Activated T-cell treated with anti-CD3 and anti-CD28 coated beads, Interleukin-2, amount 50 U/mL, for 72 hours (primary cell): ENCODE data around the gene UBXN1. TPM values are rescaled to one million over a fixed set of nuclear protein-coding genes. Genes with fewer than 3 reads are reported as not detected.
"Not testable (repeated sequence)": the region's sequence is repeated elsewhere in the genome, so short reads cannot be mapped to it uniquely, and the experiment has no call there.

Experiments
- ATAC-seq, 2 donors: fragments of 150-1000 bp; cut with Tn5 transposase; replicated peaks in 1 of 2; 2 replicates each; pipeline ENCODE4 v1.10.0; 2021; ENCODE audit warnings: moderate library complexity in 2 of 2, mild to moderate bottlenecking in 1 of 2
- DNase-seq, 2 donors: peaks; one replicate each; pipeline ENCODE4 v3.0.0; 2021 to 2022; ENCODE audit warnings: mixed read lengths in 1 of 2
- H3K27ac Mint-ChIP-seq: one replicate; pipeline ENCODE4 v1.8.0; 2022; ENCODE audit warnings: mild to moderate bottlenecking, moderate library complexity, mixed read lengths
- H3K27me3 Mint-ChIP-seq: one replicate; pipeline ENCODE4 v1.8.0; 2022; ENCODE audit warnings: low read depth, mixed read lengths
- H3K36me3 Mint-ChIP-seq, 2 donors: one replicate each; pipeline ENCODE4 v1.8.0; 2022; ENCODE audit warnings: mixed read lengths in 2 of 2, mild to moderate bottlenecking in 1 of 2; ENCODE audit not compliant: insufficient read depth in 2 of 2
- H3K4me1 Mint-ChIP-seq: one replicate; pipeline ENCODE4 v1.8.0; 2022; ENCODE audit warnings: low read depth, mixed read lengths
- H3K4me3 Mint-ChIP-seq, 2 donors: one replicate each; pipeline ENCODE4 v1.8.0; 2022; ENCODE audit warnings: mild to moderate bottlenecking in 2 of 2, mixed read lengths in 2 of 2, moderate library complexity in 2 of 2
- H3K9me3 Mint-ChIP-seq, 2 donors: one replicate each; pipeline ENCODE4 v1.8.0; 2022; ENCODE audit warnings: mixed read lengths in 2 of 2
- total RNA-seq, 2 donors: library from RNA; stranded (reverse); gene quantifications; one replicate each; pipeline ENCODE4 v1.2.3, GENCODE V29; 2022

Gene UBXN1
- total RNA-seq, 2 donors from 2014 or later: 154 to 163 TPM

DNA sequence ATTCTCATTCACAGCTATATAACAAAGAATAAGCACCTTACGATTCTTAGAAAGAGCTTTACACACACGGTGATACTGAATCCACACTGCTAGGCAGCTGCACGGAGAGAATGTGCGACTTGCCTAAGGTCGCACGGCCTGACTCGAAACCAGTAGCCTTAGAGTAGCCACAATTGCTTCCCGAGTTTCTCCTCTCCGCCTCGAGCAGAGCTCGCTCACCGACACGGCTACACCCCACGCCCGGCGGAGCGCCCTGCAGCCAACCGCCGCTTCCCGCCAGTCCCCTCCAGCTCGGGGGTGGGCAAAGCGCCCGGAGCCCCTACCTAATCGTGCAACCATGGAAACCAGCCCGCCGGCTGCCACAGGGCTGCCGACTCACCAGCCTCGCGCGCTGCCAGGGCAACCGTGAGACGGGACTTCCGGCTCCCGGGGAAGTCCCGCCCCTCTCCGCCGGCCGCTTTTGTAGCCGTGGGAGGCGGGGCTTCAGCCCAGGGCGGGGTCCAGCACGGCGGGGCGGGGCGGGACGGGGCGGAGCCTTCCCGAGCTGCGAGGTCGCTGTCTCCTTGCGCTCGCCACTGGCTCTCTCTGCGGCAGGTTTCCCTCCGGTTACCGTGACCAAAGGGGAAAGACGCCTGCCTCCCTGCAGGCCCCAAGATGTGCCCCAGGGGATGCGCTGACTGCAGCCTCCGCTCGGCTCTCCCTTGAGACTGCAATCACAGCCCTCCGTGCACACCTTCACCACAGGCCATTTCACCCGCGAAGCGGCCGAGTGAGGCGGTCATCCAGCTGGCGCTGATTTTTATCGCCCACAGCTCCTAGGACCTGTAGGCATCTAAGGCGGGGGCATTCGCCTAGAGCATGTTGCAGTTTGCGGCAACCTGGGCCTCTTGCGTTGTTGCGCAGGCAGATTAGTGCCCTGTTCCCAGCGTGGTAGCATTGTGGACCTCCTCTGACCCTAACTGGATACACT is 27.3 kb upstream of the UBXN1 start:
- DNase-seq (peak; percentile 93 to 95), ATAC-seq (peak; percentile 78 to 79)
- Mint-ChIP-seq H3K36me3 (peaks cover 1 to 11% of the 10 kb centered on the region in 2 donors), H3K4me3 (peak overlapping the region; percentile 96), H3K9me3 (no peaks in the 10 kb centered on the region), H3K27me3 (no peaks in the 10 kb centered on the region), H3K4me1 (peaks cover 51% of the 10 kb centered on the region), H3K27ac (no peak overlapping the region)

- Mint-ChIP-seq H3K27me3 (no peaks in the 10 kb centered on the region), H3K36me3 (peaks cover 1 to 10% of the 10 kb centered on the region in 2 donors), H3K4me3 (peak overlapping the region; percentile 96), H3K4me1 (peaks cover 48% of the 10 kb centered on the region), H3K27ac (no peak overlapping the region), H3K9me3 (no peaks in the 10 kb centered on the region)
- DNase-seq (no peak), ATAC-seq (no peak)
Observed at GRCh38 chr11:62705413-62705812, 26.5 kb upstream of the UBXN1 start.

- not testable (repeated sequence) for H3K36me3 Mint-ChIP-seq, DNase-seq, H3K27me3 Mint-ChIP-seq, H3K27ac Mint-ChIP-seq, ATAC-seq, H3K4me3 Mint-ChIP-seq, H3K9me3 Mint-ChIP-seq
- peaks cover 37% of the 10 kb centered on the region for H3K4me1 Mint-ChIP-seq
Observed at GRCh38 chr11:62703921-62704320, 25.0 kb upstream of the UBXN1 start.

DNA sequence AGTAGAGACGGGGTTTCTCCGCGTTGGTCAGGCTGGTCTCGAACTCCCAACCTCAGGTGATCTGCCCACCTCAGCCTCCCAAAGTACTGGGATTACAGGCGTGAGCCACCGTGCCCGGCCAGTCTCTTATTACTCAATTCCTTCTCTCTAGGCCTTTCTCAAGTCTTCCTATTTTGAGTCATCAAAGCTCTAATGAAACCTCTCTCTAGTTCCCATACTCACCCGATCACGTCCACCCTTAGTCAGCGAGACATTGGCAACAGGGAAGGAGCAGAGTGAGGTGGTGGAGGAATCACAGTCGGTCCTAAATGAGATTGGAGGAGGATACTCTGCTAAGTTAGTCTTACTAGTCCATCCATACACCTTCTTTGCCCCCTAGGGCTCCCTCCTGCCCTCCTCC is 23.4 kb upstream of the UBXN1 start:
- Mint-ChIP-seq H3K27me3 (no peaks in the 10 kb centered on the region), H3K36me3 (peaks cover 1 to 13% of the 10 kb centered on the region in 2 donors), H3K4me3 (no peak overlapping the region), H3K9me3 (no peaks in the 10 kb centered on the region), H3K27ac (peak overlapping the region; percentile 69), H3K4me1 (peaks cover 21% of the 10 kb centered on the region)
- peak in 1 of 2 donors; percentile 22 for ATAC-seq
- no peak for DNase-seq

GRCh38 chr11:62694455-62695167 is 15.7 kb upstream of the UBXN1 start:
- Mint-ChIP-seq H3K36me3 (peaks cover 0 to 6% of the 10 kb centered on the region in 2 donors), H3K27ac (no peak overlapping the region), H3K27me3 (no peaks in the 10 kb centered on the region), H3K9me3 (no peaks in the 10 kb centered on the region), H3K4me1 (peaks cover 8% of the 10 kb centered on the region), H3K4me3 (no peak overlapping the region)
- DNase-seq (peak; percentile 79 to 81), ATAC-seq (peak; percentile 85 to 91)

DNA sequence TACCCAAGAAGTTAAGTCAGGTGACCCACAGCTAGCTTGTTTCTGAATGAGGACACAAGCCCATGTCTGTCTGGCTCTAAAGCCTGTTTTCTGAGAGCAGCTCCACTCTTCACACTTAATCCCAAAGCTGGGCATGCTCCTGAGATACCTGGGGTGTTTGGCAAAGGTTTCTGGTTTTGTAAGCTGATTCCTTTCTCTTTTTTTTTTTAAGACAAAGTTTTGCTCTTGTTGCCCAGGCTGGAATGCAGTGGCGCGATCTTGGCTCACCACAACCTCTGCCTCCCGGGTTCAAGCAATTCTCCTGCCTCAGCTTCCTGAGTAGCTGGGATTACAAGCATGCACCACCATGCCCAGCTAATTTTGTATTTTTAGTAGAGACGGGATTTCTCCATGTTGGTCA is 14.8 kb upstream of the UBXN1 start:
- H3K27me3 Mint-ChIP-seq, H3K36me3 Mint-ChIP-seq, DNase-seq, ATAC-seq, H3K4me1 Mint-ChIP-seq, H3K4me3 Mint-ChIP-seq, H3K9me3 Mint-ChIP-seq, H3K27ac Mint-ChIP-seq: not testable (repeated sequence)

DNA sequence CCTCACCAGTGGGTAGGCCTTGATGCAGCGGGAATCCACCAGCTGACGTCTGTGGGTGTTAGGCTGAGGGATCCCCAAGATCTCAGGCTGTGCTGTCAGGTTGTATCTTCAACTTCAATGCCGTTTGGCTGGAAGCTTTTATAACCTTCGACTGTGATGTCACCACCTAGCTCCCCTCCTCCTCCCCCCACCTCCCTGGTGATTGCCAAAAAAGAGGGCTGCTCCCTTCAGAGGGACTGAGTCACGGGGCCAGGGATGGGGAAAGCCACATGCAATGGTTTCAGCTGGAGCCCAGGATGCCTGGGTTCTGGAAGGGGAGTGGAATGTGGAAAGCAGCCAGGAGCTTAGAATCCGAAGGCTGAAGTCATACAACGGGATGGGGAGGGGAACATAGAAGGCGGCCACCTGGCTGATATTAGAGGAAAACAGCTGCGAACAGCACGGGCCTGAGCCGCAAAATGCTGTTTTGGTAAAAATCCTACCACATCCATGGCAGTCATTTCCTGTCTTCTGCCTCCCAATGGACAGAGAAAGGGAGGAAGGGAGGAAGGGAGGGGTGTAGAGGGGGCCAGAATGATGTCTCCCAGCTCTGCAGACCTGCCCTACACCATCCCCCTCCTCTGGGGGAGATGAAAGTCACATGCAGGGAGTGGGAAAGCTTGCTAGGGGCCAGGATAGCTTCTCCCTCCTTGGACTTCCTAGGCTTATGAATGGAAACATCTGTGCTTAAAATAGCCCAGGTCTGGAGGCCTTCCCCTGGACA is 10.7 kb upstream of the UBXN1 start, which contains the start of gene LRRN4CL:
Gene LRRN4CL, minus strand, starts transcription at position 110 of the 763 bp plus-strand sequence. CDS start 1,022 bp downstream, outside the sequence.
- ATAC-seq: no peak
- Mint-ChIP-seq H3K4me3 (no peak within 1 kb of the TSS), H3K27me3 (no peaks in the 10 kb centered on the region), H3K36me3 (peaks cover 0 to 2% of the 10 kb centered on the region in 2 donors), H3K27ac (no peak within 1 kb of the TSS), H3K4me1 (peaks cover 3% of the 10 kb centered on the region), H3K9me3 (no peaks in the 10 kb centered on the region)
- DNase-seq: no peak

GRCh38 chr11:62688491-62688890 is 9.6 kb upstream of the UBXN1 start:
- ATAC-seq (no peak), DNase-seq (no peak)
- H3K27ac Mint-ChIP-seq: no peak overlapping the region
- no peaks in the 10 kb centered on the region for H3K36me3 Mint-ChIP-seq
- H3K4me3 Mint-ChIP-seq: no peak overlapping the region
- no peaks in the 10 kb centered on the region for H3K4me1 Mint-ChIP-seq
- H3K27me3 Mint-ChIP-seq: no peaks in the 10 kb centered on the region
- no peaks in the 10 kb centered on the region for H3K9me3 Mint-ChIP-seq

DNA sequence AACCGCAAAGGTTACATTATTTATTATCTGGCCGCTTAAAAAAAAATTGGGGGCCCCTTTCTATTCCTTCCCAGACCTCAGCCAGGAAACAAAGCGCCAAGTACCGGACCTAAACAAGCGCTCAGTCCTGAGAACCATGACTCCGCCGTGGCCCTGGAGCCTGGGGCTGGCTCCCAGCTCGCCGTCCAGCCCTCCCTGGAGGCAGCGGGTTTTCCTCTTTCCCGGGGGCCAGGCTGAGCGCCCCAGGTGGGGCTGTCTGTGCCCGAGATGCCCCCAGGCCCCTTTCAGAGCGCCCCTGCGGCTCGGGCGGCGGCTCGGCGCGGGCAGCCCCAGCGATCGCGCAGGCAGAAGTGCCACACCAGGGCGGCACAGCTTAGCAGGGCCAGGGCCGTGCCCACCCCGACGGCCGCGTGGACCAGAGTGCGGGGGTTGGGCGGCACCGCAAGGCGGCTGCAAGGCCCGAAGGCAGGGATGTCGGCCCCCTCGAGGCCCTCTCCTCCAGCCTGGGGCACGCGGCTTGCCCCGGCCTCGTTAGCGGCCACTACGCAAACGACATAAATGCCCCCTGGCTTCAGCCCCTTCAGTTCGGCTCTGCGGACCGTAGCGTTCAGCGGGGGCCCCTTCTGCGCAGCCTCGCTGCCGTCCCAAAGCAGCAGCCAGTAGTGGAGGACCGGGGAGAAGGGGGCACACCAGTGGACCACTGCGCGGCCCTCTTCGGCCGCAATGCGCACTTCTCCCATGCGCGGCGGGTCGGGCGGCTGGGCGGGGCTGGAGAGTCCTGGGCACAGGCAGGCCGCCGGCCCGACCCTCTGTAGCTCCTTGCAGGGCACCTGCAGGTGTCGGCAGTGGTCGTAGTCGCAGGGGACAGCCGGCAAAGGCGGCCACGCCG is 8.9 kb upstream of the UBXN1 start:
- ATAC-seq (no peak), DNase-seq (no peak)
- Mint-ChIP-seq H3K36me3 (no peaks in the 10 kb centered on the region), H3K27me3 (no peaks in the 10 kb centered on the region), H3K27ac (no peak overlapping the region), H3K9me3 (no peaks in the 10 kb centered on the region), H3K4me1 (no peaks in the 10 kb centered on the region), H3K4me3 (no peak overlapping the region)

DNA sequence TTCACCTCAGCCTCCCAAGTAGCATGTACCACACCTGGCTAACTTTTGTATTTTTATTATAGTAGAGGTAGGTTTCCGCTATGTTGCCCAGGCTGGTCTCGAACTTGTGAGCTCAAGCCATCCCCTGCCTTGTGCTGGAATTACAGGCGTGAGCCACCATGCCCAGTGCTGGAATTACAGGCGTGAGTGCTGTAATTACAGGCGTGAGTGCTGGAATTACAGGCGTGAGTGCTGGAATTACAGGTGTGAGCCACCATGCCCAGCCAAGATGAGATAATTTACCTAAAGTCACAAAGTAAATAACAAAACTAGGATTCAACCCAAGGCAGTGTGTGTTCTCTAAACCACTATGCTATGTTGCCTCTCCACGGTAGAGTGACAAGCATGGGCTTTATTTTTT is 3.6 kb upstream of the UBXN1 start:
- Mint-ChIP-seq H3K4me3 (no peak overlapping the region), H3K27me3 (no peaks in the 10 kb centered on the region), H3K9me3 (no peaks in the 10 kb centered on the region), H3K27ac (no peak overlapping the region), H3K4me1 (peaks cover 29% of the 10 kb centered on the region), H3K36me3 (peaks cover 2 to 6% of the 10 kb centered on the region in 2 donors)
- ATAC-seq (no peak), DNase-seq (no peak)

DNA sequence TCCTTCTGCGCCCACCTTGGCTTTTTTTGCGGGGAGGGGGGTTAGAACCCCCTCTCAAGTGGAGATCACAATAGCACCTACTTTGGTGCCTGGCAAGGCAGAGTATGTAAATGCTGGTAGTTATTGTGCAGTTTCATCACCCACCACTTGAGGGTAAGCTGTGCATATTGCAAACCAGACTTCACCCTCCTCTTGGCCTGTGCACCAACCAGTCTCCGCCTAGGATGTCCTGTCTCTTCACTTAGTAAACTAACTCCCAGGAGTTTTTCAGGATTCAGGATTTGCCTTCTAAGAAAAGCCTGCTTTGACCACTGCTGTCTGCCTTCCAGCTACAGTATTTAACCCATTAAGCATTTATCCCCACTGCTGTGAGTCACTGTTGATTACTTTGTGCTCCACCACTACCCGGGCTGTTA is 2.0 kb upstream of the UBXN1 start:
- ATAC-seq: peak; percentile 77
- H3K27ac Mint-ChIP-seq: peak overlapping the region; percentile 84

DNA sequence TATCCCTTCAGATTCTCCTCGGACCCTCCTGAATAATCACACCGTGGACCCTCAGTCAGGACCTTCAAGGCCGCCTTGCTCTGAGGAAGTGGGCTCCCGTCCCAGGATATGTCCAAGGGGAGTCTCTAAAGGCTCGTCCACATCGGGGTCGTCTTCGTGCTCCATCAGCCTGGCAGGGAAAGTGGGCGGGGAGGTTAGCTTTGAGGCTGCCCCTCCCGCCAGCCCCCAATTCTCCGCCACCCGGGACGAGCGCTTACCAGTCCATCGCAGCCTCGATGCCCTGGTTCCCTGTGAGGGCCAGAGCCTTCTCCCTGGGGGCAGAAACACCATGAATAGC is 472 bp downstream of the UBXN1 start:
- no peaks in the 10 kb centered on the region for H3K9me3 Mint-ChIP-seq

More for the DNA sequence above, 2.0 kb upstream of the UBXN1 start:
- Mint-ChIP-seq H3K4me3 (peak overlapping the region; percentile 65 to 76), H3K27me3 (no peaks in the 10 kb centered on the region), H3K4me1 (peaks cover 44% of the 10 kb centered on the region), H3K9me3 (no peaks in the 10 kb centered on the region), H3K36me3 (peaks cover 5 to 11% of the 10 kb centered on the region in 2 donors)
- DNase-seq: peak; percentile 49 to 60

More for the DNA sequence above, 472 bp downstream of the UBXN1 start:
- no peaks in the 10 kb centered on the region for H3K27me3 Mint-ChIP-seq
- peaks cover 54% of the 10 kb centered on the region for H3K4me1 Mint-ChIP-seq
- no peak for DNase-seq
- peak overlapping the region; percentile 93 for H3K27ac Mint-ChIP-seq
- H3K4me3 Mint-ChIP-seq: peak overlapping the region; percentile 76 to 80
- peak in 1 of 2 donors; percentile 4 for ATAC-seq
- H3K36me3 Mint-ChIP-seq: peaks cover 7 to 18% of the 10 kb centered on the region in 2 donors
